NCI-H2171 (cell line): ENCODE measurements around the gene SLFNL1.

Experiments used
- DNase-seq: peaks from one replicate; lab custom pipeline; 2025; lab: John Stamatoyannopoulos, UW

SLFNL1 gene

DNA sequence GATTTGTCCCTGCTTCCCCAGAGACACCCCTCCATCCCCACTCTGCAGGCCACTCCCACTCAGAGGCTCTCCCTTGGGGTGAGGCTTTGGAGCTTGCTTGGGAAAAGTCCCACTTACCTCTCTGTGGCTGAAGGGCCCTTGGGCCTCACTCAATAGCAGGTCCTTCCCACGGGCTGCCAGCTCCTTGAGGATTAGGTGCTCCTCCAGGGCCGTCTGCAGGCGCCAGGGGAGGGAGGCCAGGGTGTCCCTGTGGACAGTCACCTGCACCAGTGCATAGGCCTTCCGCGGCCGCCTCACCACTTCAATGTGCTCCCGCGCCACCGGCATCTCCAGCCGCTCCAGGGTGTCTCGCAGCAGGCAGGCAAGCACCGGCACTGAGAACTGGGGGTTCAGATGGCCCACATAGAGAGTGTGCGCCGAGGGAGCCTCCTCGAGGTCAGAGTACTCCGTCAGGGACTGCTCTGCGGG lies 1.4 kb downstream of the SLFNL1 start:
- no peak for DNase-seq

- DNase-seq = no peak
Measured at GRCh38 chr1:41019353-41019745, 2.2 kb downstream of the SLFNL1 start.

GRCh38 chr1:41018018-41018410 lies 3.5 kb downstream of the SLFNL1 start:
- no peak for DNase-seq

- DNase-seq = no peak
Measured at GRCh38 chr1:41017141-41018017, 4.1 kb downstream of the SLFNL1 start.

DNA sequence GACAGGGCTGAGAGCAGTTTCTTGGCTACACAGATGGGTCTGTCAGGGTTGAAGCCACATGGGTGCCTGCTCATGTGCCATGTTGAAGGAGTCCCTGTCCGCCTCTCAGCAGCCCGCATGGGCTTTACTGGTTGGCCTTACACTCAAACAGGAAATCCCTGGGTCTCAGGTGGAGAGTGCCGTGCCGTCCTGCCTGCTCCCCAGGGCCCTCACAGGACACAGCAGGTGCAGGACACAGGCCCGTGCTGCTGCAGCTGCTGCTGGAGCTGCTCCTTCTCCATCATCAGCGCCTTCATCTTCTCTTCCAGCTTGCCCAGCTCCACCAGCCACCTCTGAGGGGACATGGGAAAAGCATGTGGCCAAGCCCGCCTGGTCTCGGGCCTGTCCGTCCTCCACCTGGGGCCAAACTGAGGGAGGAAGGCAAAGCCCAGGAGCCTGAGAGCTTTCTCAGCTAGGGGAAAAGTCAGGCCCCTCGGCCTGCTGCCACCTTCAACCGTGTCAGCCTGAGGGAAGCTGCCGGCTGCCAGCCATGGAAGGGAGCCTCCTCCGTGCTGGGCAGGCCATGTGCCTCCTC lies 5.5 kb downstream of the SLFNL1 start:
- DNase-seq = no peak

DNA sequence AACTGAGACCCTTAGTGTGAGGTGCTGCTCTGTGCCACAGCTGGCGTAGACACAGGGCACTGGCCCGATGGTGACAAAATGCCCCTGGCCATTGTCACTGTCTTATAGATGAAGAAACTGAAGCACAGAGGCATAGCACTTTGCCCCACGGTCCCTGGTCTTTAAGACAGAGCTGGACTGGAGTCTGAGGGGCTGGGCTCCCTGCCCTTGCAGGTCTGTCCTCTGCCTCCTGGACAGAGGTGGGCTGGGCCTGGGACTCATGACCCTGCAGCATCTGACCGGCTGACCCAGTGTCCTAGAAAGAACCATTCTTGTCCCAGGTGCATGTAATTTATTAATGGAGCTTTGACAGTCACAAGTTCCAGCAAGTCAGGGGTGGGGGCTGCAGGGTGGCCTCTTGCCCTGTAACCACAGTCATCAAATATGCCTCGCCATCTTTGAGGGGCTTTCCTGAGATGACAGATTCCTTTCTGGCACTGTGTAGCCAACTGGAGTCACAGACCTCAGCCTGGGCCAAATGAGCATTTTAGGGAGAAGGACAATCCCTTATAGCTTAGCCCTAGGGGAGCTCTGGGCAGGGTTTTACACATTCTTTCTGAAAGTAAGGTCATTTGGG lies 6.1 kb downstream of the SLFNL1 start:
- no peak for DNase-seq

- DNase-seq = no peak
Measured at GRCh38 chr1:41014871-41015270, 6.7 kb downstream of the SLFNL1 start.

GRCh38 chr1:41013796-41014195 lies 7.7 kb downstream of the SLFNL1 start:
- no peak for DNase-seq

DNA sequence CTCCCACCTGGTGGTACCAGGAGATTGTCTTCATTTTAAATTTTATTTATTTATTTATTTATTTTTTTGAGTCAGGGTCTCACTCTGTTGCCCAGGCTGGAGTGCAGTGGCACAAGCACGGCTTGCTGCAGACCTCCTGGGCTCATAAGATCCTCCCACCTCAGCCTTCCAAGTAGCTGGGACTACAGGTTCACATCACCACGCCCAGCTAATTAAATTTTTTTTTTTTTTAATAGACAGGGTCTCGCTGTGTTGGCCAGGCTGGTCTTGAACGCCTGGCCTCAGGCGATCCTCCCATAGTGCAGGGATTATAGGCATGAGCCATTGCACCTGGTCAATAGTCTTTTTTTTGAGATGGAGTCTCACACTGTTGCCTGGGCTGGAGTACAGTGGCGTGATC lies 8.5 kb downstream of the SLFNL1 start:
- no peak for DNase-seq

- no peak for DNase-seq
Measured at GRCh38 chr1:41010345-41010744, 11.2 kb downstream of the SLFNL1 start.

- DNase-seq = no peak
Measured at GRCh38 chr1:41009466-41009865, 12.1 kb downstream of the SLFNL1 start.

GRCh38 chr1:41006942-41007865 lies 14.3 kb downstream of the SLFNL1 start:
- no peak for DNase-seq

DNA sequence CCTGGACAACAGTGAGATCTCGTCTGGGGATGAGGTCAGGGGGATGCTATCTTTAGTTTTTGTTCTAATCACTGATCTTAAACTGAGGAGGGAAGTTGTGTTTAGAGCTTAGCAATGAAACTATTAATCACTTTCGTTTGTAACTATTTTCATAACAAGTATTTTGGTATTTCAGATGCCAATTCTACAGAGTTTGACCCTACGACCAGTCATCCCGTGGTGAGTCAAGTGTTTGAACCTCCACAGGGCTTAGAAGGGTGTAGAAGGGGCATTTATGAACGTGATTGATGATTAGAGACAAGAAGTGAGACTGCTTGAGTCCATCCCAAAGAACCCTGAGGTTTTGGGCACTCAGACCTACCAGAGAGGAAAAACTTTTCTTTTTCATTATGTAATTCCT lies 15.6 kb downstream of the SLFNL1 start:
- DNase-seq = no peak

DNA sequence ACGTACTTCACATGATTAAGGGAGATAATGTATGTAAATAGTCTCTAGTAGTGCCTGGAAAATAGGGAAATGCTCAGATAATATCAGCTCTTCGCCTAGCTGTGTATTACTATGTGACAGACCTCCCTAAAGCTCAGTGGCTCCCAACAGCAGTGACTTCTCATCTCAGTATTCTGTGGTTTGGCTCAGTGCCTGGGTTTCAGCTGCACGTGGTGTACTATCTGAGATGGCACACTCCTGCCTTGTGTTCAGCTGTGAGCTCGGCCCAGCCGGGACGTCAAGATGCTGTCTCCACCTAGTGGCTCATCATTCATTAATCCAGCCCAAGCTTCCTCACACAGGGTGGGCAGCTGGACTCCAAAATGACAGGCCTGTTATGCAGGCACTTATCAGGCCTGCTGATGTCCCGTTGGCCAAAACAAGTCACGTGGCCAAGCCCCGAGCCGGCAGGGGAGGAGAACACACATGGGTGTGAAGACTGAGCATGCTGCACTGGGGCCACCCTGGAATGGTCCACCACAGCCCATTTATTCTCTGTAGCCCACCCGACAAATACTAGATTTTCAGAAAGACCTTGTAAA lies 17.8 kb downstream of the SLFNL1 start:
- peak; percentile 92 for DNase-seq

DNA sequence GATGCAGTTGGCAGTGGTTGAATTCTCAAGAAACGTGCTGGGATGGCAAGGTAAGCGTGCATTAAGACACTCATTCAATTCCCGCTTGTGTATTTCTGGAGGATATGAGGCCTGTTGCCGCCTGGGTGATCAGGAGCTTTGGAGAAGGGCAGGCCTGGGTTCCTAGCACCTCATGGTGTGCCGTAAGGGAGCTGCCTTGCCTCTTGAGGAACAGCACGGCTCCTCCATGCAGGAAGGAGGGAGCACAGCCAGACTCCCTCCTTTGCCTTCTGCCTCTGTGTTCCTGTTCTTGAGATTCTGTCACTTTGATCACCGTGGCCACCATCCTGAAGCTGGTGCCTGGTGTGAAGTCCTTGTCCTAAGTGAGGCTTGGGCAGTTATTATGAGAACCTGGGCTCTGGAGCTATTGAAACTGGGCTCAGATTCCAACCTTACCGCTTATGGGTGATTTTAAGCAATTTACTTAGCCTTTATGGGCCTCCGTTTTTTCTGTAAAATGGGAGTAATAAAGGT lies 18.3 kb downstream of the SLFNL1 start:
- no peak for DNase-seq

- DNase-seq = no peak
Measured at GRCh38 chr1:40998668-40999067, 22.9 kb downstream of the SLFNL1 start.

DNA sequence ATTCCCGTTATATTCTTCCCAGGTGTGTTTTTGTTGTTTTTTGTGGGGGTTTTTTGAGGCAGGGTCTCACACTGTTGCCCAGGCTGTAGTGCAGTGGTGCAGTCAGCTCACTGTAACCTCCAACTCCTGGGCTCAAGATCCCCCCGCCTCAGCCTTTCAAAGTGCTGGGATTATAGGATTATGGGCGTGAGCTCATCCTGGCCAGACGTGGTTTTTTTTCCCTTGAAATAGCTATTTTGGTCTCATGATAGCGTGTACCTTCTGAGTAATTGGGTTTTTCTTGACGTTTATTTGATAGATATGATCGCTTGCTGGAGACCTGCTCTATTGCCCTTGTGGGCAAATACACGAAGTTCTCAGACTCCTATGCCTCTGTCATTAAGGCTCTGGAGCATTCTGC lies 24.4 kb downstream of the SLFNL1 start:
- no peak for DNase-seq

DNA sequence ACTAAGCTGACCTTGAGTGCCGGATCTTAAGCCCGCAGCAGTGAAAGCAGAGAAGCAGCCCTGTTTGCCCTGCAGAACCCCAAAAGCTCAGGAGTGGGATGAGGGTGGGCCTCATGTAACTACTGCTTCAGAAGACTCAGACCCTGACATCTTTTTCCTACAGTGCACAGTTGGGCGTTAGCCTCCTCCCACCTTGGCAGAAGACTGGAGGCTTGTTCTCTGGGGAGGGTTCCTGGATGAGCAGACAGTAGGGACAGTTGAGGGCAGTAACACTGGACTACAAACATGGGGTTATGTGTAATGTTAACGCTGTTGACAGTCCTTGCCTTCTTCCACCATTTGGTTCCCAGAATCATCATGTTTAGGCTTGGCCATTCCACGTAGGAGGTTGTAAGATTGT lies 32.5 kb downstream of the SLFNL1 start:
- no peak for DNase-seq

DNA sequence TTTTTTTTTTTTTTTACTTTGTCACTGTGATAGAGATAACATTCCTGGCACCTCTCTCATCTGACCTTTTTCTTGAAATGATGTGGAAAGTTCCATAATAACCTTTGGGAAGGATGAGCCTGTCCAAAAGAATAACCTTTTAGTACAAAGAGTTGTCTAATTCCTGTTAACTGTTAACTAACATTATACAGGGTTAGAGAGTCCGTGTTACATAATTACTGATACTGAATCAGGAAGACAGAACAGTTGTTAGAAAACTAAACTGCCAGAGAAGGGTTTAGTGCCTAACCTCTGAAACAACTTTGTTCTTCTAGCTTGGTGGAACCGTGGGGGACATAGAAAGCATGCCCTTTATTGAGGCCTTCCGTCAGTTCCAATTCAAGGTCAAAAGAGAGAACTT lies 33.2 kb downstream of the SLFNL1 start:
- DNase-seq = no peak

GRCh38 chr1:40987439-40988276 lies 33.9 kb downstream of the SLFNL1 start:
- no peak for DNase-seq

DNA sequence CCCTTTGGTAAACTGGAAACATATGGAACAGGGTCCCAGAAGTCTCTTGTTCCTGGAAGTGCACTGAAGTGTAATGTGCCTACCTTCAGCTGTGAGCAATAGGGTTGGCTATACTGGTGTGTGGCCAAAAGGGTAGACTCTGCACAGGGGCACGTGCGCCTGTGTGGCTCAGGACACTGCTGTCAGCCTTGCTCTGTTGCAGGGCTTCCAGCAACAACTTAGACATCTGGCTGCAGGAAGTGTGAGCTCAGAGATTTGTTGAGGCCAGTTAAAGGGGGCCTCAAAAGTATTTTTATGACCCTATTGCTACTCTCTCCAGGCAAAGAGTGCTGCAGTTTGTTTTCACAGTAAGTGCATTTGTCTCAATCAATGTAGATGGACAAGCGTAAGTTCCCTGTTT lies 34.6 kb downstream of the SLFNL1 start:
- DNase-seq = no peak
